Parathyroid adenoma (tissue), 2 donors: ENCODE measurements around the gene CDC42.

Experiments
- H2AFZ ChIP-seq: fragments of 300-600 bp; sonication (generic); one replicate; pipeline ENCODE4 v1.7.0; 2017; ENCODE audit warnings: antibody characterized with exemption, mild to moderate bottlenecking
- H3K27ac ChIP-seq: fragments of 300-600 bp; sonication (generic); one replicate; pipeline ENCODE4 v1.7.0; 2017
- H3K27me3 ChIP-seq: fragments of 300-600 bp; sonication (generic); one replicate; pipeline ENCODE4 v1.7.0; 2017; ENCODE audit warnings: low read length; ENCODE audit not compliant: control insufficient read depth, insufficient read depth
- H3K36me3 ChIP-seq: fragments of 300-600 bp; sonication (generic); one replicate; pipeline ENCODE4 v1.7.0; 2017; ENCODE audit warnings: low read length; ENCODE audit not compliant: control insufficient read depth, insufficient read depth
- H3K4me1 ChIP-seq: fragments of 300-600 bp; sonication (generic); one replicate; pipeline ENCODE4 v1.7.0; 2017; ENCODE audit warnings: control low read depth
- H3K4me2 ChIP-seq: fragments of 300-600 bp; sonication (generic); one replicate; pipeline ENCODE4 v1.7.0; 2017; ENCODE audit warnings: low read length
- H3K4me3 ChIP-seq: fragments of 300-600 bp; sonication (generic); one replicate; pipeline ENCODE4 v1.7.0; 2017; ENCODE audit warnings: low read depth, low read length
- H3K79me2 ChIP-seq: fragments of 300-600 bp; sonication (generic); one replicate; pipeline ENCODE4 v1.7.0; 2017; ENCODE audit warnings: control low read depth
- H3K9ac ChIP-seq: fragments of 300-600 bp; sonication (generic); one replicate; pipeline ENCODE4 v1.7.0; 2017; ENCODE audit warnings: mild to moderate bottlenecking
- H3K9me3 ChIP-seq: fragments of 300-600 bp; sonication (generic); one replicate; pipeline ENCODE4 v1.7.0; 2017; ENCODE audit warnings: low read length; ENCODE audit not compliant: control insufficient read depth
- CTCF ChIP-seq: fragments of 300-600 bp; sonication (generic); IDR thresholded peaks from one replicate; pipeline ENCODE4 v1.7.0; 2017; ENCODE audit warnings: antibody characterized with exemption, mild to moderate bottlenecking
- donor health status: primary hyperparathyroidism.

Gene CDC42

GRCh38 chr1:22096036-22096435 lies 43.5 kb downstream of the CDC42 start:
- H3K9ac ChIP-seq = no peak overlapping the region
- H3K4me2 ChIP-seq = no peak overlapping the region
- no peaks in the 10 kb centered on the region for H3K4me1 ChIP-seq
- H3K36me3 ChIP-seq = no peaks in the 10 kb centered on the region
- no peak for TF ChIP-seq CTCF
- no peaks in the 10 kb centered on the region for H3K79me2 ChIP-seq
- H2AFZ ChIP-seq = no peak overlapping the region
- no peak overlapping the region for H3K27ac ChIP-seq
- H3K9me3 ChIP-seq = no peaks in the 10 kb centered on the region
- H3K27me3 ChIP-seq = no peaks in the 10 kb centered on the region
- H3K4me3 ChIP-seq = no peak overlapping the region

- no peaks in the 10 kb centered on the region for H3K4me1 ChIP-seq
- H3K4me3 ChIP-seq = no peak overlapping the region
- H3K4me2 ChIP-seq = no peak overlapping the region
- no peaks in the 10 kb centered on the region for H3K36me3 ChIP-seq
- no peak for TF ChIP-seq CTCF
- H3K79me2 ChIP-seq = no peaks in the 10 kb centered on the region
- no peaks in the 10 kb centered on the region for H3K9me3 ChIP-seq
- H3K27me3 ChIP-seq = no peaks in the 10 kb centered on the region
- H2AFZ ChIP-seq = no peak overlapping the region
- H3K9ac ChIP-seq = no peak overlapping the region
- no peak overlapping the region for H3K27ac ChIP-seq
These were observed 44.0 kb downstream of the CDC42 start for GRCh38 chr1:22096463-22096862.

GRCh38 chr1:22098752-22099151 lies 46.2 kb downstream of the CDC42 start:
- no peak for TF ChIP-seq CTCF
- no peak overlapping the region for H3K4me3 ChIP-seq

GRCh38 chr1:22100168-22100567 lies 47.7 kb downstream of the CDC42 start:
- no peak overlapping the region for H3K4me2 ChIP-seq

More at GRCh38 chr1:22098752-22099151, 46.2 kb downstream of the CDC42 start:
- Histone ChIP-seq H3K36me3 (no peaks in the 10 kb centered on the region), H3K4me2 (no peak overlapping the region), H3K27ac (no peak overlapping the region), H3K4me1 (peaks cover 2% of the 10 kb centered on the region), H3K79me2 (no peaks in the 10 kb centered on the region), H2AFZ (no peak overlapping the region), H3K27me3 (no peaks in the 10 kb centered on the region), H3K9ac (no peak overlapping the region), H3K9me3 (no peaks in the 10 kb centered on the region)

More at GRCh38 chr1:22100168-22100567, 47.7 kb downstream of the CDC42 start:
- no peak for TF ChIP-seq CTCF
- no peak overlapping the region for H3K27ac ChIP-seq
- no peaks in the 10 kb centered on the region for H3K9me3 ChIP-seq
- no peaks in the 10 kb centered on the region for H3K36me3 ChIP-seq
- no peak overlapping the region for H2AFZ ChIP-seq
- peaks cover 2% of the 10 kb centered on the region for H3K4me1 ChIP-seq
- no peak overlapping the region for H3K4me3 ChIP-seq
- H3K79me2 ChIP-seq = no peaks in the 10 kb centered on the region
- no peak overlapping the region for H3K9ac ChIP-seq
- H3K27me3 ChIP-seq = no peaks in the 10 kb centered on the region
